ENCODE measurements around the gene COL4A1.
A peak's percentile ranks its signal among the peaks of the same experiment; 100 is the strongest.

COL4A1 gene

DNA sequence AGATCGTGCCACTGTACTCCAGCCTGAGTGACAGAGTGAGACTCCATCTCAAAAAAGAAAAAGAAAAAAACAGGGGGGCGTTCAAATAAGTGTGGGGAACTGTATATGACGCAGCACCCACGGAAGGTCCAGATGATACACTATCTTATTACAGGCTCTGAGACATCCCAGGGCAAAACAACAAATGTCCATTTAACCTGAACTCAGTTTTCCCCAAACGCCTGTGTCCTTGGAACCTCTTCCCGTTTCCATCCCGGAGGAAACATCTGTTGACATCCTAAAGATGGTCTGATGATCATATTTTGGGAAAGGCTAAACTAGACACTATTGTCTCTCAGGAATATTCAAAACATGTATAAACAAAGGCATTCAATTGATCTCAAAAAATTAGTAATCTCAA is 72.4 kb downstream of the COL4A1 start:
- DNase-seq = no peak

DNA sequence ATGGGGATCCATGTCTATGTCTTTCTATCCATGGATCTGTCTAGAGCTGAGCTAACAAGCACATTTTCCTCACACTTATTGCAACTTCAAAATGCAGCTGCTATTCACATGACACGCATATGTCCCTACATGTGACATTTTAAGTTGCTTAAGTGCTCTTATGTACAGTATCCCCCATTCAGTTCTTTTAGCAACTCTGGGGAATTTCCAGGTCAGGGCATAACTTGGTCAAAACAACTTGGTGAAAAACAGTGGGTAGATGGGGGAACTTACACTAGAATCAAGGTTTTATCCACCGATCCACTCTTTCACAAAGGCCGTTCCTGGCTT is 73.0 kb downstream of the COL4A1 start:
- DNase-seq = no peak

DNA sequence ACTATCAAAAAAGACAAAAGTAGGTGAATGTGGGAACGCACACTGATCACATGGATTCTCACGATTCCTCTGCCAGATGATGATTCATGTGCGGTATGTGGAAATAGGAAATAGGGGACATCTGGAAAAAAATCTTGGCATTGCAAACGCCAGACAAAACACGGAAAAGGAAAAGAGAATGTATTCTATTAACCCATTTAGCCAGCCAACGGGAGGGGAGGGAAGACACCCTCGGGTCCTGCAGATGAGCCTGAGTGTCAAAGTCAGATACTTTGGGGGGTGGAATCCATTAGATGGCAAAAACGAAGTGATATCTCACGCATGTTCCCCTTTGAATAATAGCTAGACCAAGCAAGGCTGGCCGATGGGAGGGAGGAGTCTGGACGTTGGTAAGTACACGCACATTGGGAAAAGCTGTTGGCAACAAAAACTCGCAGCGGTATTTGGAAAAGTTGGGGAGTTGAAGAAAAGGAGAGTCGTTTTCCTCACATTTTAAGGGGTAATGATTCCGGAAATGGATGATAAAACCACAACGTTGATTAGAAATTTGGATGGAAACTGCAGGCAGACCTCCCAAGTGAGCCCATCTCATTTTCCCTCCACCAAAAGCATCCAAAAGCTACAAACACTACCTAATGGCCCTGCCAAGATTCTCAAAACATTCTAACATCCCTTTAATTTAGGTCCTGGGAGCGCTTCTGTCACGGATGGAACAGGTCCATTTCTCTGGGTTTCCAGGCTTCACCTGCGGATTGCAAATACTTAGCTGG is 73.6 kb downstream of the COL4A1 start:
- no peak for DNase-seq

DNA sequence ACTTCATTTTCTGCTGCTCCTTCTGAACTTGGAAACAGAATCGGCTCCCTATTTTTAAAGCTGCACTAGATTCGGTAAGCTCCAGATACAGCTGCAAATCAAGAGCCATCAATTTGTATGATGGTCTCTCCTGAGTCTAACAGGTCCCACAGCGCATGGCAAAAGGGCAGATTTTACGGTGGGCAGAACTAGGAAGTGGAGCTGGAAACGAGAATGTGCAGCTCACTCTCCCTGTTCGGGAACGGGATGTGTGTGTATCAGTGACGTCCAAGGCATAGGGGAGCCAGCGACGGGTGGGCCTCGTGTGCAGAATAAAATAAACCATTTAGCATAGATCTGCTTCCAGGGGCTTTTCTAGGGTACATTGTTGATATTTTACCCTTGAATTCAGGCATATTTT is 74.2 kb downstream of the COL4A1 start:
- DNase-seq = no peak

DNA sequence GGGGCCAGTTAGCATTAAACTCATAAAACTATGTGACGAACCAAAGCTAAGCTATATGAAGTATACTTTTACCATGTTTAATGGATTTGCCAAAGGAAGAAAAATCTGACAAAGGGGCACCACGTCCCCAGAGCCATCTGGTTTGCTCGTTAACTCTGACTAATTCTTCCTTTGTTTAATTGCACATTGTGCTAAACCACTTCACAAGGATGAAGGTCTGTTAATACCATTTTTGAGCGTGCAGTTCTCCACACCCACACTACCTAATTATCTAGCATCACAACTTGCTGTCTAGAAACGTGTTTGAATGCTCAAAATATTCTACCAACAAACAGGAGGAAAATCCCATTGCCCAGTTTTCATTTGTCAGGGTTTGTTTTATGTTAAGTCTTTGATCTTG is 74.8 kb downstream of the COL4A1 start:
- no peak for DNase-seq

DNA sequence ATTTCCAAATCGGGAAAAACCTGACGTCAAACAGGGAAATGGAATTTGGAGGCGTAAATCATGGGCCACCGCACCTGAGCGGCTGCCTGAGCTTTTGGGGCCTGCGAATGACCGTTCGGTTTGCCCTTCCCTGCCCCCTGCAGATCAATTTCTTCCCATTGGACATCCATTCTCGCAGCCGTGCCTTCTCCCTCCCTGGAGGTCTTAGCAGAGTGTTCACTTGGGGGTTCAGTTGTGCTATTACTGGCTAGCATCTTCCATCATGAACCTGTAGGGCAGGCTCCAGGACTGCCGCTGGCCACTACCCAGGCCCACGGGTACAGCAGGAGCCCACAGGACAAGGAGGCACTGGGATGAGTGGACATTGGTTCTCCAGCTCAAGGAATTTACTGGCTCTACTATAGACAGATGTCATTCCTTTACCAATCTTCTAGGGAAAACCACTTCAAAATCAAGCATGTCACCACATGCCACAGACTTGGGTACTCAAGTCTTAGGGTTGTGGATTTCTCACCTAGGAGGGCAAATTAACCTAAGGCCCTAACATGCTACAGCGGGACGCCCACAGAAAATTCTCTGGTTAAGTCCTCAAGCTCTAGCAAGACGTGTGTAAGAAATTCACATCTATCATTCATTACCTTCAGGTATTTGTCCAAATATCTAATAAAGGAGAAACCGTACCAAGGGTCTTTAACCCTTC is 75.5 kb downstream of the COL4A1 start:
- DNase-seq = no peak

DNA sequence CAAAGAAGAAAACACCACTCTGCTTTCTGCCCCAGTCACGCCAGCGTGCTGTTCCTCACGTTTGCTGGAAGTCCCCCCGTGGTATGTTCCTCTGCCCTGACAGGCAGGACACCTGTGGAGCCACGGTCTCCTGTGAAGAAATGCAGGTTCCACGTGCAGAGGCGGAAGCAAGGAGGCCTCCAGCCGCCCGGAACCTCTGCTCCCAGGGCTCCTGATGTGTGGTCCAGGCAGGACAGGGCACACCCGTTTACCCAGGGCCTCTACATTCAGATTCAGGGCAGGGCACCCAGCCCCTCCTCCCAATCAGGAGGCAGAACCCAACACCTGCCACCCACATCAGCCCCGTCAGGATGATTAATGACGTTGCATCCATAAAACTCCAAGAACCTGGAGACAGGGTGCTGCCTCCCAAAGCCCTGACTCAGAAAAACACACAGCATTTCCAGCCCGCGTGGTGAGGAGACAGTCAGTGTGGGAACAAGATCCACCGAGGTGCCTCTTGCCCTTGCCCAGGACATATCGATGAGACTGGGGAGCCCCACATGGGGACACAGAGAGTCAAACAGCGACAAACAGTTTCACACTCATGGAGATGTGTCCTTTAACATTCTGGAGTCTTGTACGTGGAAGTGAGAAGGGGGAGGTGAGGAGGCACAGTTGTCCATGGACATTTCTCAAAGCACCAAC is 76.2 kb downstream of the COL4A1 start:
- DNase-seq = peak; percentile 51

DNA sequence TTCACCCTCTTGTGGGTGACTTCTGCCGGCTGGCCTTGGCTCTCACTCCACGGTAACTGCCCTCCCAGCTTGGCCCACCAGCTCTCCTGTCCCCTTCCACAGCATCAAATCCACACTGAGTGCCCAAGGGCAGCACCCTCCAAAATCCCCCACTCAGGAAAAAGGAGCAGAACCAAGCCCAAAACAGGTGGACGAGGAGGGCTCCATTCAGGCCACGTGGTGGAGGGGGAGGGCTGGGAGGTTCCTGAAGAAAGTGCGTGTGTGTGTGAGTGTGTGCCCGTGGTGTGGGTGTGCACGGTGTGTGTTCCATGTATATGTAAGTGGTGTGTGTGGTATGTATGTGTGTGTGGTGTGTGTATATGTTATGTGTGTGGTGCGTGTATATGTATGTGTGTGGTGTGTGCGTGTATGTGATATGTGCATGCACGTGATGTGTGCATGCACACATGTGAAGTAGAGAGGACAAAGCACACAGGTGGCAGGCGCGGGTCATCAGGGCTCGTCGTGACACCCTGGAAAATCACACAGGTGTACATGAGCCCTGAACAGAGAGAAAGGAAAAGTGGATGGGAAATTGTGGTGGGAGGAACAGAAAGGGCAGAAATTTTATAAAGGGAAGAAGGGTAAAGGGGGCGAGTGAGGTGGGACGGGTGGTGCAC is 76.9 kb downstream of the COL4A1 start:
- DNase-seq = no peak

DNA sequence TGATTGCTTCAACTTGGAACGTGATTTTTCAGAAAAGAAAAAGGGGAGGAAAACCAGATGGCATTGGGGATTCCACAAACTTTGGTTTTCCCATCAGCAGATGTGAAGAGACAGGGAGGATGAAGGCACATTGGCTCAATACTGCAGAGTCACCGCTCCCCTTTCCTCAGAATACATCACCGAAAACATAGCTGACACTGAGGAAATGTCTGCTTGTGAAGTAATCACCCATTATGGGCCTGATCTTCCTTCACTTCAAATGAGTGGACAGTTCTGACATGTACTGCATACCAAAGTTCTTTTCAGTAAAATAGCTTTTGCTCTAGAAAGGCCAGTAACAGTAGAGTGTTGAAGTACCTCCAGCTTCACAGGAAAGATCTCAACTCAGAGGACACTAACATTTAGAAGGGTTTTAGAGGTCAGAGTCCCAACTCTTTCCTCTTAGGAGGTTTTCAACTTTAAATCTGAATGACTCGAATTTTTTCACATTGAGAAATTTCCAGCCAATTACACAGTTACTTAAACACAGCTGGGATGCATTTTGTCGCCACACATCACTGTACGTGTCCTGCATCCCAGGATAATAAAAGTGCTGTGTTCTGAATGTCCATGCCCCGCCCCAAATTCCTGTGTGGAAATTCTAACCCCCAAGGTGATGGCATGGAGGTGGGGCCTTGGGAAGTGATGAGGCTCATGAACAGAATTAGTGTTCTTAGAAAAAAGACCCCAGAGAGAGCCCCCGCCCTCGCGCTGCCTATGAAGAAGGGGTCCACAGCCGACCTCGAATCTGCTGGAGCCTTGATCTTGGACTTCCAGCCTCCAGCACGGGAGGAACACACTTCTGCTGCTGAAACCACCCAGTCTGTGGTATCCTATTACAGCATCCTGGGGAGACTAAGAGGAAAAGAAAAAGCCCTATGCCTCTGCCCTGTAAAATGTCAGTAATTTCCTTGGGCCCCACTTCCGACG is 77.7 kb downstream of the COL4A1 start:
- no peak for DNase-seq

DNA sequence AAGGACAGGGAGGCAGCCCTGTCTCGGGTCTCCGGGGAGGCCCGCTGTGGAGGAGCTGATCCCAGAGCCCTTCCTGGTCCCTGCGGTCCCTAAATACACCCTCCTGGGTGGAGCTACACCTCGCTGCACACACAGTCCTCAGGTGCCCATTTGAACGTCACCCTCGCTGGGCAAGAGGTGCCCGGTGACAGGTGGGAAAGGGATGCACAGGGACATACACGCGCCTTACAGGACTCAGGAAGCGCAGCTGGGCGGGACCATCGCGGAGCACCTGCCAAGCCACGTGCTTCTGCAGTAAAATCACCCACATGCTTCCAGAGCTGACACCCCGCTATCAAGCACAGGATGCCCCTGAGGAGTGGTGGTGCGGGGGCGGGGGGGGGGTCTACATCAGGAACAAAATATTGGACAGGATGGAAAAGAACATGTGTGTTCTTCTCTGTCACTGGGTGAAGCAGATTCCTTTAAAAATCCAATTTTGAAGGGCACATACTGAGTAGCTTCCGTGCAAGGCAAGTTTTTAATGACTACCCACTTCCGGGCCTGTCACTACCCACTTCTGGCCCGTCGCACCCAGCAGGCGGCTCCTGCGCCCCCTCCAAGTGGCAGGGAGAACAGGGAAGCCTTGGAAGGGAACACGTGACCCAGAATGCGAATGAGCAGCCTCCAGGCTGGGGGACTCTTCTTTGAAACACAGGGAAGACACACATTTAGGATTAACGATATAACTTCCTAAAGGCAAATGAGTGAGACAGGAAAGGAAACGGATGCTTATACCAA is 78.9 kb downstream of the COL4A1 start:
- DNase-seq = no peak

DNA sequence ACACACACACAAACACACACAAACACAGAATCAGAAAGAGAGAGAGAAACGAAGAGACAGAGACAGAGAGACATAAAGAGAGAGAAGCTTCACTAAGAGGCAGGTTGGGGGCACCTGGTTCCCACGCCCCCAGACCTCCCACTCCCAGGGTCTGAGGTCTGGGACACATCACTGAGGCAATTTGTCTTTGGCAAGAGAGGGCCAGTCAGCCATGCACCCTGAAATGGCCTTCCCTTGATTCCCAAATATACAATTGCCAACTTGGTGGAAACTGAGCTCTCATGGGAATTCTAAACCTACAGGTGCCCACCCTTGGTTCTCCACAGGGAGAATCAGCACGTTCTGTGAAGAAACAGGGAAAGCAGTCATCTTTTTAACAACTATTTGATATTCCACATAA is 79.5 kb downstream of the COL4A1 start:
- no peak for DNase-seq

DNA sequence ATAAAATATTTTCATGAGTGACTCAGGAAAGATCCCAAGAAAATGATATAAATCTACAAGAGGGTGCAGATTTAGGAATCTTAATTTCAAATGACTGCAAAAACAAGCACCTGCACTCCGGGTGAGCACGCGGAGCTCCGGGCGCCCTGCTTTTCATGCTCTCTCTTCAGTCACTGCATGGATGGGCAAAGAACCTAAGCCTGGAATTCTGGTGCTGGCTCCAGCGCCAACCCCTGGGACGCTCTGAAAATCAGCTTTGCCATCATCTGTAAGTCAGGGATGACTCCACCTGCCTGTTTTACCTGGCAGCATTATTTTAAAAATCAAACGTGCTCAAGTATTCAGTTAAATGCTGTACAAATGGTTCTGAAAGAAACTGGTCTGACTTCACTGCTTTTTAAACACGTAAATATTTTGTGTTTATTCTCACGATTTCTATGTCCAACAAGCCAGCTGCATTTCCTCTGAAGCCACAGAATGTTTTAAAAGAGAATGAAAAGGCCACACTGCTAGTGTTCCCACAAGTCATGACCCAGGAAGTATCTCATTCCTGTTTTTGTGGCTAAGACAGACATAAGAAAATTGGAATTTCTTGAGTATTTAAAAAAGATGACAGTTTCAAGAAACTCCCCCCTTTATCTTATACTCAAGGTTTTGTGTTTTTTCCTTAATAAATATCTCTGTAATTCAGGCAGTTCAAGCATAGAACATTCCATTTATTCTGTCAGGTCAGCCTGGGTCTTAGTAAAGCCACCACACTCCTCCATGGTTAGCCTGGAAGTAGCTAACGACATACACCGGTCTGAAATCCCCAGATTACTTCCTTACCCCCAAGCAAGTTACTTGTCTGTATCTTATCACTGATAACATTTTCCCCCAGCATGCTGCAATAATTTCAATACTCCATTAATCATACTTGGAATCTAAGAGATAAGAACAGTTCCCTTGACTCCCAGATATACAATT is 81.1 kb downstream of the COL4A1 start:
- DNase-seq = peak; percentile 64

DNA sequence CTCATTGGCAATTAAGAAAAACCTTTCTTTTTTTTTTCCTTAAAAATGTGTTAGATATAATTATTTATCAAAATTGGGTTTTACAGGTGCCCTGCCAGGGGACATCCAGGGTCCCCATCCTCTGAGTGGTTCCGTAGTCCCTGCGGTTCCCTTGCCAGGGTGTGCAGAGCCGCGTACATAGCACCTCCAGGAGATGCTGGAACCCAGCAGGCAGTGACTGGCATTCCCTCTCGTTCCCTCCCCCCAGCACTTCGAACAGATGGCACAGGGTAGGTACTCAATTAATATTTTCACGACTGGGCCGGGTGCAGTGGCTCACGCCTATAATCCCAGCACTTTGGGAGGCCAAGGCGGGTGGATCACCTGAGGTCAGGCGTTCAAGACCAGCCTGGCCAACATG is 82.0 kb downstream of the COL4A1 start:
- DNase-seq = no peak

DNA sequence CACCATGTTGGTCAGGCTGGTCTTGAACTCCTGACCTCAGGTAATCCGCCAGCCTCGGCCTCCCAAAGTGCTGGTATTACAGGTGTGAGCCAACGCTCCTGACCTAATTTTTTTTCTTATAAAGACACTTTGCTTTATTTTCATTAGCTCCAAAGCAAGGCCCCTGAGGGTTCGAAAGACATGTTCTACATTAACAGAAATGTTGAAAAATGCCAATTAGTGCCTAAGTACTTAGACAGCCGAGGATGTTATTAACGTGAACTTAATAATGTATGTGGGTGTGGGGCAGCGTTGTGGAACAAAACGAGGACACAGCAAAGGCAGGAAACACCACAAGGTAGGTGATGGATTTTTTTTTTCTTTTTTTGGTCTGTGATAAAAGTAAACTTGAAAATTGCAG is 82.4 kb downstream of the COL4A1 start:
- DNase-seq = no peak

DNA sequence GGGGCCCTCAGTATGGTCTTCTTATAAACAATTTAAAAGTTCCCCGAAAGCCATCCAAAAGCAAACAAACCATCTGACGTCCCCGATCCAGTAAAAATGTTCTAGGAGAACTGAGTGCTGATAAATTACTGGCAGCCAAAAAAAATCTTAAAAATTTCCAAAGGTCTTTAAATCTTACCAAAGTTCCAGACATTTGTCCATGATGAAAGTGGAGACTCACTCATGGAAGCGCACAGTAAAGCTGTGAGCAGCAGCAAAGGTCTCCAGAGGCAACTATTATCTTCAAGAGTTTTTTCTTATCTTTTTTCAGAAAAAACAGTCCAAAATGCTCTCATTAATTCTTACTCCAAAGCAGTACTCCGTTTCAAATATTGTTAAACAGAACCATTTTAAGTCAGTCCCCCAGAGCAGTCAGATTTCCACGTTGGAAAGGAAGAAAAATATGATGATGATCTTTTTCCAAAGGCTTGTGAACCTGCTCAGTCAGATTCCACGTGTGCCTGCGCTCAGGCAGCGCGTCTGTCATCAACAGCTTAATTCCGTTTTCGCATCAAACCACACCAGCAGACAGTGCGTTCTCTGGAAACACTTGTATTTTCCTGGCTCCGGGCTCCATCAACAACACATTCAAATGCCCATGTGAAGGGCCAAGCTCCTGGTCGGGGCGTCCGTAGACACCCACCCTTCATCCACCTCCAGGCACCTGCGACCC is 85.4 kb downstream of the COL4A1 start:
- no peak for DNase-seq

DNA sequence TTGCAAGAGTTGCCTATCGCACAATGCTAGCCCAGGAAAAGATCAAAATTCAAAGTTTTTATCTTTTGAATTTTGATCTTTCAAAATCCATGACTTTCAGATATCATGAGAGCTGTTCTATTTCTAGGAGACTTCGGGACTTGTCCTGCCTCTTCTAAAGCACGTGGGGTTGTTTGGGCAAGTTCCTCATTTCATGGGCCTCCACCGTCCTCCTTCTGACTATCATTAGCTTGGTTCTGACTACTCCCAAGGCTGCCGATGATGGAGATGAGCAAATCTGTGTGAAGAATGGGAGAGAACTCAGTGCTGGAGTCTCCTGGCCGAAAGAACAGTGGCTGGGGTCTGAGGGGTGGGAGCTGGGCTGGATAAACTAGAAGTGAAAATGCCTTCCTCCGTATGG is 86.5 kb downstream of the COL4A1 start:
- DNase-seq = no peak

DNA sequence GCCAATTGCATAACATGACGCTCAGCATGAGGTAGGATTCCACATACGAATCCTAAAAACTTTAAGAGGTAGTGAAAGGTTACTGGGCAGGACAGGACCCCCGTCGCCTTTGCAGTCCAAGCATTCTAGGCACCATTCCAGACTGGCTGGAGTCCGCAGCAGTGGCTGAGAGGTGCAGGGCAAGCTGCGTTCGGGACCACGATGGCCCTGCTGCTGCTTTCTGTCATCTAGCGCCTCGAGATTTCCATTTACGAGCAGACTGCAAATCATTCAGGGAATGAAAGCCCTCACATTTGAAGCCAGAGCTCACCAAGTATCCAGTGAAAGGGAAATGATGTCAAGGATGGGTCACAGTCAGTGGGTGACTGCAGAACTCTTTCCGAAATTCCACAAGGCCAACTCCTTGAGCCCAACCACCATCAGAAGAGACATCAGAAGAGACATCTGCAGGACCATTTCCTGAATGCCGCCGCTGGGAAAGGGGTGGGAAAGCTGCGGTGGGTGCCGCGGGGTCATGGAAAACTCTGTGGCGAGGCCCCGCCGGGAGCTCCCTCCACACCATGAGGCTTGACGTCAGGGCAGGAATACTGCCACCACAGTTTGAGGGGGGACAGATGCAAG is 88.3 kb downstream of the COL4A1 start:
- DNase-seq = no peak

DNA sequence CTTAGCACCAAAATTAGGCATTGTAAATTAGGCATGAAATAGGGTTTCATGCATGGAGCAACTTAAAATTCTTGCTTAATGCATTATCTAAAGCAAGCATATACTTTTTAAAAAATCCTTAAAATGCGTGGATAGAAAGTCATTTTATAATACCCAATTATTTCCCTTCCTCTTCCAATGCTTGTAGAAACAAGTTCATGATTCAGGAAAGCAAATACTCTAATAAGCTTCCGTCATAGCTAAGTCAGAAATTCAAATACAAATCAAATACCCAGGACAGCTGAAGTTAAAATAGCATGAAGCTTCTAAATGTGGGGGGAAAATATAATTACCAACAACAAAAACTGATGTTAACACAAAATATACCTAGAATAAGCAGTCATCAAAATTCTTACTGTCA is 89.1 kb downstream of the COL4A1 start:
- DNase-seq = no peak

DNA sequence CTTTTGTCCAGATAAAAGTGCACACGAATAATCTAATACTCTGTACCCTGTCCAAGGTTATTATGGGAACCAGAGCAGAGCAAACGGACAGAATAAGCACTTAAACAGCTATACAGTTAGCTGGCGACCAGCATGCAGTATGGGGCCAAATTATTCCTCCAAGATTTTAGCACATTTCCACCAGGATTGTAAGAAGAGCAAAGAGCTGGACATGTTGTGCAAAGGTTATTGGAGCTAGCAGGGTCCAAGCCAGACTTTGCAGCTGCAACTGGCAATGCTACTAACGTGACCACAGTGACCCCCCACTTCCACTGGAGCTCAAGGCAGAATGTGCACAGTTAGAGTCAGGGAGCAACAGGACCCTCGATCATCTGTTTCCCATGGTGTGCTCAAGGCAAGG is 89.9 kb downstream of the COL4A1 start:
- DNase-seq = no peak

Measured in NCI-H226 (cell line).